Esophagus muscularis mucosa (tissue), 3 donors: ENCODE results near the gene MPP3.

Experiments
- CTCF ChIP-seq, 3 experiments: fragments of 200-600 bp in 2 of 3; fragments of 450-650 bp in 1 of 3; sonication (generic) in 2 of 3; IDR thresholded peaks; one replicate each; pipeline ENCODE4 v1.5.1; 2017 to 2019; ENCODE audit warnings: antibody characterized with exemption in 3 of 3, mild to moderate bottlenecking in 2 of 3, moderate library complexity in 1 of 3
- POLR2A ChIP-seq: fragments of 450-650 bp; IDR thresholded peaks from one replicate; pipeline ENCODE4 v1.6.1; 2017; ENCODE audit warnings: antibody characterized with exemption, moderate library complexity, mild to moderate bottlenecking, low read depth

DNA sequence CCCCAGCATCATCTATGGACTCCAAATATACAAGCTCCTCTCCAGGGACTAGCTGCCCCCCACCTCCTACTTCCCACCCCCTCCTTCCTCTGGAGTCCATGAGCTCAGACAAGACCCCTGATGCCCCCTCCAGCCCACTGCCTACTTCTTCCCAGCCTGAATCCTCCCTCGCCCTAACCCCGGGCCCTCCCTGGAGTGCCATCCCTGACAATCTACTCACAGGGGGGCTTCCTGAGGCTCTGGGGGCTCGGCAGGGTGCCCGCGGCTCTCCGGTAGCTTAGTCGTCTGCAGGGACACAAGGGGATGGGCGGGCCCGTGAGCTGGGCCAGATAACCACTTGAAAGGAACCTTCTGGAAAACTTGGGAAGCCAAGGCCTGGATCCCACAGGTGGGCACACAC, 15.1 kb downstream of the MPP3 start:
- TF ChIP-seq CTCF (IDR thresholded peaks at IDR 0.05): no peak
- TF ChIP-seq POLR2A: no peak
